ENCODE measurements around the gene ZMIZ1.

The ZMIZ1 gene

GRCh38 chr10:79221110-79222051, 152.6 kb downstream of the ZMIZ1 start:
- no peak for DNase-seq

GRCh38 chr10:79222186-79222585, 153.4 kb downstream of the ZMIZ1 start:
- DNase-seq = no peak

- DNase-seq = no peak
Measured at GRCh38 chr10:79223091-79224048, 154.6 kb downstream of the ZMIZ1 start.

GRCh38 chr10:79224263-79224949, 155.6 kb downstream of the ZMIZ1 start:
- DNase-seq = no peak

- DNase-seq = no peak
Measured at GRCh38 chr10:79224992-79225391, 156.2 kb downstream of the ZMIZ1 start.

GRCh38 chr10:79226391-79227245, 157.9 kb downstream of the ZMIZ1 start:
- no peak for DNase-seq

- no peak for DNase-seq
Measured at GRCh38 chr10:79229071-79229541, 160.3 kb downstream of the ZMIZ1 start.

GRCh38 chr10:79229830-79230327, 161.1 kb downstream of the ZMIZ1 start:
- no peak for DNase-seq

- DNase-seq = no peak
Measured at GRCh38 chr10:79230328-79230830, 161.6 kb downstream of the ZMIZ1 start.

- DNase-seq = no peak
Measured at GRCh38 chr10:79230850-79231249, 162.1 kb downstream of the ZMIZ1 start.

- no peak for DNase-seq
Measured at GRCh38 chr10:79231908-79232307, 163.1 kb downstream of the ZMIZ1 start.

- no peak for DNase-seq
Measured at GRCh38 chr10:79232864-79233263, 164.1 kb downstream of the ZMIZ1 start.

- no peak for DNase-seq
Measured at GRCh38 chr10:79234391-79235315, 165.9 kb downstream of the ZMIZ1 start.

- DNase-seq = no peak
Measured at GRCh38 chr10:79235765-79236432, 167.1 kb downstream of the ZMIZ1 start.

- DNase-seq = no peak
Measured at GRCh38 chr10:79236433-79236765, 167.6 kb downstream of the ZMIZ1 start.

GRCh38 chr10:79237454-79238157, 168.8 kb downstream of the ZMIZ1 start:
- no peak for DNase-seq

- DNase-seq = no peak
Measured at GRCh38 chr10:79238158-79238520, 169.4 kb downstream of the ZMIZ1 start.

GRCh38 chr10:79238606-79239005, 169.8 kb downstream of the ZMIZ1 start:
- DNase-seq = no peak

GRCh38 chr10:79239275-79239779, 170.6 kb downstream of the ZMIZ1 start:
- peak; percentile 32 for DNase-seq
